PC-9 (cell line): ENCODE measurements around the gene PHKG2. TPM values are rescaled to one million over a fixed set of nuclear protein-coding genes. Genes with fewer than 3 reads are reported as not detected.

ENCODE experiments used
- BruUV-seq: library from RNA; stranded (reverse); fragments of 400-500 nt; replicated peaks from 2 replicates; lab custom pipeline; 2021; lab: Mats Ljungman, UMichigan
- CTCF ChIA-PET: fragments of 300-600 bp; sonication (Branson Sonifier 250); formaldehyde crosslinking; loops from one replicate; lab custom pipeline; 2022; ENCODE audit warnings: antibody characterized with exemption; lab: Charles Lee
- POLR2A ChIA-PET: fragments of 300-600 bp; sonication (Branson Sonifier 250); formaldehyde crosslinking; loops from one replicate; lab custom pipeline; 2022; ENCODE audit warnings: antibody characterized with exemption; ENCODE audit not compliant: unreplicated experiment; lab: Charles Lee
- DNase-seq, 2 experiments: peaks; one replicate each; pipeline versions ENCODE4 v3.0.0 to v3.0.0-alpha.2; 2015 to 2022; ENCODE audit warnings: mixed read lengths in 1 of 2
- H2AFZ ChIP-seq: fragments of 200-600 bp; sonication (generic); 2 replicates; pipeline ENCODE4 v1.8.1; 2017; ENCODE audit warnings: antibody characterized with exemption
- H3F3A ChIP-seq: fragments of 200-600 bp; sonication (generic); 2 replicates; pipeline ENCODE4 v1.8.1; 2017; ENCODE audit warnings: antibody characterized with exemption, mild to moderate bottlenecking, low read depth; ENCODE audit not compliant: insufficient read depth
- H3K27ac ChIP-seq: fragments of 200-600 bp; sonication (generic); 2 replicates; pipeline ENCODE4 v1.6.1; 2016; ENCODE audit warnings: mixed run types
- H3K27me3 ChIP-seq: fragments of 200-600 bp; sonication (generic); 2 replicates; pipeline ENCODE4 v1.6.1; 2016; ENCODE audit warnings: low read depth, mixed run types; ENCODE audit not compliant: insufficient read depth
- H3K36me3 ChIP-seq: fragments of 200-600 bp; sonication (generic); 2 replicates; pipeline ENCODE4 v1.6.1; 2016; ENCODE audit warnings: low read depth, mixed run types
- H3K4me1 ChIP-seq: fragments of 200-600 bp; sonication (generic); replicated peaks from 2 replicates; pipeline ENCODE4 v1.6.1; 2016; ENCODE audit warnings: mixed run types; ENCODE audit not compliant: insufficient read depth
- H3K4me2 ChIP-seq: fragments of 200-600 bp; sonication (generic); 2 replicates; pipeline ENCODE4 v1.6.1; 2017; ENCODE audit warnings: mixed run types
- H3K4me3 ChIP-seq: fragments of 200-600 bp; sonication (generic); 2 replicates; pipeline ENCODE4 v1.6.1; 2016; ENCODE audit warnings: mixed run types
- H3K79me2 ChIP-seq: fragments of 200-600 bp; sonication (generic); 2 replicates; pipeline ENCODE4 v1.6.1; 2017; ENCODE audit warnings: low read depth, mixed run types
- H3K9me2 ChIP-seq: fragments of 200-600 bp; sonication (generic); 2 replicates; pipeline ENCODE4 v1.8.1; 2017; ENCODE audit warnings: mild to moderate bottlenecking; ENCODE audit not compliant: insufficient read depth
- H3K9me3 ChIP-seq: fragments of 200-600 bp; sonication (generic); 2 replicates; pipeline ENCODE4 v1.8.1; 2016; ENCODE audit warnings: low read depth; ENCODE audit not compliant: insufficient read depth
- H4K20me1 ChIP-seq: fragments of 200-600 bp; sonication (generic); 2 replicates; pipeline ENCODE4 v1.8.1; 2017; ENCODE audit not compliant: insufficient read depth
- EZH2 ChIP-seq: fragments of 200-600 bp; sonication (generic); IDR thresholded peaks from 2 replicates; pipeline ENCODE4 v1.8.0; 2017; ENCODE audit warnings: antibody characterized with exemption, low read depth
- intact Hi-C: fragments of 100-400 bp; cut with micrococcal nuclease; formaldehyde crosslinking; loops from one replicate; pipeline ENCODE4 v1.10.0; 2022; ENCODE audit not compliant: unreplicated experiment
- total RNA-seq: library from RNA; stranded (reverse); gene quantifications from 2 replicates; pipeline ENCODE4 v1.2.3, GENCODE V29; 2021
- TF ChIP-seq, protein P1 (sequence below): fragments of 200-600 bp; sonication (generic); conservative IDR thresholded peaks from 2 replicates; pipeline ENCODE4 v1.6.1; 2017; ENCODE audit warnings: mixed run types, antibody characterized with exemption, mild to moderate bottlenecking, moderate library complexity

Gene PHKG2
- total RNA-seq, 1 experiment from 2014 or later: 66.1 TPM

DNA sequence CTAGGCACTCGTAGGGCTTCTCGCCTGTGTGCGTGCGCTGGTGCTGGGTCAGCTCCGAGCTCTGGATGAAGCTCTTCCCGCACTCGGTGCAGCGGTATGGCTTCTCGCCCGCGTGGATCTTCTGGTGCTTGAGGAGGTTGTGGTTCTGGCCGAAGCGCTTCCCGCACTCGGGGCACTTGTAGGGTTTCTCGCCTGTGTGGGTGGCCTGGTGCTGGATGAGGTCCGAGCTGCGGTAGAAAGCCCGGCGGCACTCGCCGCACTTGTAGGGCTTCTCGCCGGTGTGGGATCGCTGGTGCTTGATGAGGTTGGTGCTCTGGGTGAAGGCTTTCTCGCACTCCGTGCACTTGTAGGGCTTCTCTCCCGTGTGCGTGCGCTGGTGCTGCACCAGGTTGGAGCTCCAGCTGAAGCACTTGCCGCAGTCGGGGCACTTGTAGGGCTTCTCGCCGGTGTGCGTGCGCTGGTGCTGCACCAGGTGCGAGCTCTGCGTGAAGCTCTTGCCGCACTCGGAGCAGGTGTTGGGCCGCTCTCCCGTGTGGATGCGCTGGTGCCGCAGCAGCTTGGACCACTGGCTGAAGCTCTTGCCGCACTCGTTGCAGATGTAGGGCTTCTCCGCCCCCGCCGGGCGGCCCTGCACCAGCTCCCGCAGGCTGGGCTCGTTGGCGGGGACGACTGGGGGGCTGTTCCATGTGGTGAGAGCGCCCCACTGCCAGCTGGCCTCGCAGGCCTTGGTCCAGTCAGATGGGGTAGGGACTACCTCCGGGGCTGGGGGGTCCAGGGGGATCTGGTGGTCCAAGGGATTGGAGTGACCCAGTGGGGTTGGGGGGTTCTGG lies 35.3 kb downstream of the PHKG2 start:
- TF ChIP-seq, protein P1, sequence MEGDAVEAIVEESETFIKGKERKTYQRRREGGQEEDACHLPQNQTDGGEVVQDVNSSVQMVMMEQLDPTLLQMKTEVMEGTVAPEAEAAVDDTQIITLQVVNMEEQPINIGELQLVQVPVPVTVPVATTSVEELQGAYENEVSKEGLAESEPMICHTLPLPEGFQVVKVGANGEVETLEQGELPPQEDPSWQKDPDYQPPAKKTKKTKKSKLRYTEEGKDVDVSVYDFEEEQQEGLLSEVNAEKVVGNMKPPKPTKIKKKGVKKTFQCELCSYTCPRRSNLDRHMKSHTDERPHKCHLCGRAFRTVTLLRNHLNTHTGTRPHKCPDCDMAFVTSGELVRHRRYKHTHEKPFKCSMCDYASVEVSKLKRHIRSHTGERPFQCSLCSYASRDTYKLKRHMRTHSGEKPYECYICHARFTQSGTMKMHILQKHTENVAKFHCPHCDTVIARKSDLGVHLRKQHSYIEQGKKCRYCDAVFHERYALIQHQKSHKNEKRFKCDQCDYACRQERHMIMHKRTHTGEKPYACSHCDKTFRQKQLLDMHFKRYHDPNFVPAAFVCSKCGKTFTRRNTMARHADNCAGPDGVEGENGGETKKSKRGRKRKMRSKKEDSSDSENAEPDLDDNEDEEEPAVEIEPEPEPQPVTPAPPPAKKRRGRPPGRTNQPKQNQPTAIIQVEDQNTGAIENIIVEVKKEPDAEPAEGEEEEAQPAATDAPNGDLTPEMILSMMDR: no peak
- no peak for TF ChIP-seq EZH2
- peaks cover 16% of the 10 kb centered on the region for H3K79me2 ChIP-seq
- no TSS peak for BruUV-seq
- H3K27me3 ChIP-seq: no peaks in the 10 kb centered on the region
- H3K36me3 ChIP-seq: no peaks in the 10 kb centered on the region
- ChIA-PET POLR2A (no interaction called here), CTCF (no interaction called here)
- no peaks in the 10 kb centered on the region for H3K9me2 ChIP-seq
- H4K20me1 ChIP-seq: no peaks in the 10 kb centered on the region; the same call in 1 of the 2 replicates
- H3K4me2 ChIP-seq: no peak overlapping the region
- H3K4me1 ChIP-seq: peaks cover 14% of the 10 kb centered on the region
- no peak for DNase-seq
- H3K9me3 ChIP-seq: no peaks in the 10 kb centered on the region
- intact Hi-C loops: no loop called here
- peaks cover 13% of the 10 kb centered on the region; the same call in 1 of the 2 replicates for H3F3A ChIP-seq
- H3K4me3 ChIP-seq: no peak overlapping the region
- no peak overlapping the region for H2AFZ ChIP-seq
- H3K27ac ChIP-seq: no peak overlapping the region

DNA sequence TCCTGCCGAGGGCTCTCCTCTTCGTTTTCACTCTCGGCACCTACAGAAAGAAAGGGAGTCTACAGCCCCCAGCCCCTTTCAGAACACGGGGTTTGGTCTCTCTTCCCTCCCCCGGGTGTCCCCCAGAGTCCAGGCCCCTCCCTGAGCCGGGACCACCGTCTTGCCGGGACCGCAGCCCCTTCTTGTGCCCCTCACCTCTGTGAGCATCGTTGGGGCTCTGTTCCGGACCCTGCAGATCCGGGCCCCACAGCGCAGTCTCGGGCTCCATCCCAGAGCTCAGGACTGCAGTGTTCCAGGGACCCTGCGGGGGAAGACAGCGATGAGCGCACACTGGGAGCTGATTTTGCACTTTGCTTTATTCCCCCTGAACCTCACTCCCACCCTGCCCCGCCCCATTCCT lies 36.0 kb downstream of the PHKG2 start:
- Histone ChIP-seq H3K9me2 (no peaks in the 10 kb centered on the region), H3K79me2 (peaks cover 16% of the 10 kb centered on the region), H3K36me3 (no peaks in the 10 kb centered on the region), H3K4me1 (peaks cover 14% of the 10 kb centered on the region), H4K20me1 (no peaks in the 10 kb centered on the region; the same call in 1 of the 2 replicates), H3K27ac (no peak overlapping the region), H3F3A (peaks cover 13% of the 10 kb centered on the region; the same call in 1 of the 2 replicates), H3K4me3 (no peak overlapping the region), H3K4me2 (no peak overlapping the region), H3K27me3 (no peaks in the 10 kb centered on the region), H2AFZ (no peak overlapping the region), H3K9me3 (no peaks in the 10 kb centered on the region)
- no peak for TF ChIP-seq EZH2
- TF ChIP-seq, protein P1: no peak
- BruUV-seq: no TSS peak
- no peak for DNase-seq
- intact Hi-C loops: no loop called here
- CTCF ChIA-PET: no interaction called here
- POLR2A ChIA-PET: interaction anchor here (0.6 kb wide), 1 partner anchor 134 kb away, joined by 4 read pairs; no protein-coding TSS in a partner anchor

DNA sequence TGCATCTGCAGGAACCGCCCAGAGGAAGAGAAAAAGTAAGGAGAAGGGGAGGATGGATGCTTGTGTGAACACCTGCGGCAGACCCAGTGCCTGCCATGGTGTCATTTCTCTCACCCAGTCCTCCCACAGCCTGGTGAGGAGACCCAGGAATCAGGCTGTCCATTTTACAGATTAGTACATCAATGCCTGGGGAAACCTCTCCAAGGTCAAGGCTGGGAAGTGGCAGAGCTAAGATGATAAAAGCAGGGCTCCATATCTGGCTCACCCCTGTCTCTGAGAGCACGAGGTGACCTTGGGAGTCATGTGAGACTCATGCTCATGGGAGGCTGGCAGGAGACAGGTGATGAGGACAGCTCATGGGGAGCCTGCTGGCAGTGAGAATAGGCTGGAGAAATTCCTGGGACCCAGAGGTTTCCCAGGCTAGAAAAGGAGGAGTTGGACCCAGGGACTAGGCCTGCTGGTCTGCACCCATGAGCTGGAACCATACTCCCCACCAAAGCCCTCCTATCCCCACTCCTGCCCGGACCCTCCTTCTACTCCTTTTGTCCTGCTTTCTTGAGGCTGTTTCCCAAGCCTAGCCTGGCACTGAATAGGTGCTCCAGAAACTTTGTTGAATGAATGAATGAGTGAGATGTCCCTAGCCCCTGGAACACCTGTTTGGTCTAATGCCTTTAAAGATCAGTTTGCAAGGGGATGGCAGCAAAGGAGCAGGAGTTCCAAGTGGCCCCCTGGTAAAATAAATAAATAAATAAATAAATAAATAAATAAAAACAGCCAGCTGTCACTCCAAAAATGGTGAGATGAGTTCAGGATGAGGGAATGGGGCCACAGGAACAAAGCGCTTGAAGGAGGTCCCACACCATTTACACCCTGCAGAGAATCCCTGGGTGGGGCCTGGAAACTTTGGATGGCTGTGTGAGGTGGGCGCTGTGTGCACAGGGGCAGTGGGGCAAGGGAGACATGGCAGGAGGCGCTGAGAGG lies 37.2 kb downstream of the PHKG2 start:
- peaks cover 16% of the 10 kb centered on the region for H3K79me2 ChIP-seq
- peak overlapping the region; percentile 97; the same call in 1 of the 2 replicates for H3K4me3 ChIP-seq
- POLR2A ChIA-PET: interaction anchor here (0.6 kb wide), 1 partner anchor 127 kb away, joined by 3 read pairs; no protein-coding TSS in a partner anchor
- no peaks in the 10 kb centered on the region for H3K36me3 ChIP-seq
- H3F3A ChIP-seq: peaks cover 9% of the 10 kb centered on the region; the same call in 1 of the 2 replicates
- peaks cover 14% of the 10 kb centered on the region for H3K4me1 ChIP-seq
- CTCF ChIA-PET: no interaction called here
- no peaks in the 10 kb centered on the region for H3K9me2 ChIP-seq
- H3K4me2 ChIP-seq: peak overlapping the region; percentile 96
- TF ChIP-seq, protein P1: no peak
- TF ChIP-seq EZH2: no peak
- H3K27me3 ChIP-seq: no peaks in the 10 kb centered on the region
- no peak for DNase-seq
- BruUV-seq: TSS peak; percentile 45
- intact Hi-C loops: no loop called here
- H2AFZ ChIP-seq: no peak overlapping the region
- H4K20me1 ChIP-seq: no peaks in the 10 kb centered on the region; the same call in 1 of the 2 replicates
- H3K9me3 ChIP-seq: no peaks in the 10 kb centered on the region
- H3K27ac ChIP-seq: no peak overlapping the region
